Karpas-422 (cell line): ENCODE data around the gene TMEM231. TPM values are rescaled to one million over a fixed set of nuclear protein-coding genes. Genes with fewer than 3 reads are reported as not detected.
A peak's percentile ranks its signal among the peaks of the same experiment; 100 is the strongest.
"Not testable (repeated sequence)": the region's sequence is repeated elsewhere in the genome, so short reads cannot be mapped to it uniquely, and the experiment has no call there.

ENCODE experiments used
- DNase-seq: peaks from one replicate; pipeline ENCODE4 v3.0.0-alpha.2; 2015
- H2AFZ ChIP-seq: fragments of 200-600 bp; sonication (generic); 2 replicates; pipeline ENCODE4 v1.6.1; 2014; ENCODE audit warnings: antibody characterized with exemption, low read length, mixed read lengths
- H3K27ac ChIP-seq: fragments of 200-600 bp; sonication (generic); 2 replicates; pipeline ENCODE4 v1.5.1; 2014; ENCODE audit warnings: mild to moderate bottlenecking, low read length, moderate library complexity
- H3K27me3 ChIP-seq: fragments of 200-600 bp; sonication (generic); 2 replicates; pipeline ENCODE4 v1.6.1; 2014; ENCODE audit warnings: low read length, mixed read lengths
- H3K36me3 ChIP-seq: fragments of 200-600 bp; sonication (generic); 2 replicates; pipeline ENCODE4 v1.6.1; 2014; ENCODE audit warnings: low read length, mixed read lengths; ENCODE audit not compliant: insufficient read depth
- H3K4me1 ChIP-seq: fragments of 200-600 bp; sonication (generic); 2 replicates; pipeline ENCODE4 v1.6.1; 2014; ENCODE audit warnings: mild to moderate bottlenecking, low read length, mixed read lengths
- H3K4me2 ChIP-seq: fragments of 200-600 bp; sonication (generic); 2 replicates; pipeline ENCODE4 v1.6.1; 2014; ENCODE audit warnings: low read length, low read depth, mild to moderate bottlenecking; ENCODE audit not compliant: poor library complexity, severe bottlenecking
- H3K4me3 ChIP-seq: fragments of 200-600 bp; sonication (generic); 2 replicates; pipeline ENCODE4 v1.5.1; 2014; ENCODE audit warnings: mild to moderate bottlenecking, antibody characterized with exemption, low read length, mixed read lengths
- H3K79me2 ChIP-seq: fragments of 200-600 bp; sonication (generic); 2 replicates; pipeline ENCODE4 v1.6.1; 2014; ENCODE audit warnings: mild to moderate bottlenecking, low read length, mixed read lengths
- H3K9ac ChIP-seq: fragments of 200-600 bp; sonication (generic); 2 replicates; pipeline ENCODE4 v1.6.0; 2014; ENCODE audit warnings: low read length
- H3K9me2 ChIP-seq: fragments of 200-600 bp; sonication (generic), shearing (Covaris generic); replicated peaks from 2 replicates; pipeline ENCODE4 v1.6.0; 2014; ENCODE audit warnings: mild to moderate bottlenecking, low read length, moderate library complexity; ENCODE audit not compliant: insufficient read depth
- H3K9me3 ChIP-seq: fragments of 300-700, 200-600 bp; sonication (generic); 2 replicates; pipeline ENCODE4 v1.6.1; 2014; ENCODE audit warnings: low read length, mixed read lengths
- H4K20me1 ChIP-seq: fragments of 200-600 bp; sonication (generic); 2 replicates; pipeline ENCODE4 v1.6.1; 2014; ENCODE audit warnings: mild to moderate bottlenecking, antibody characterized with exemption, low read length, low read depth; ENCODE audit not compliant: insufficient read depth
- total RNA-seq: library from RNA; depleted of rRNA; stranded (reverse); fragments of >200 nt; shearing (Covaris generic); gene quantifications from 2 replicates; pipeline ENCODE4 v1.2.3, GENCODE V29; 2014; ENCODE audit warnings: low replicate concordance; rRNA removed

Gene TMEM231
- total RNA-seq, result 15.7 and 31.2 TPM in 2 replicates

- DNase-seq, result peak; percentile 98
- Histone ChIP-seq H4K20me1 (no peaks in the 10 kb centered on the region), H3K27ac (peak within 1 kb of the TSS; percentile 79), H3K4me2 (peak within 1 kb of the TSS; percentile 94), H3K4me3 (peak within 1 kb of the TSS; percentile 88), H3K9me2 (no peaks in the 10 kb centered on the region), H3K9ac (peak within 1 kb of the TSS; percentile 92), H3K79me2 (peaks cover 33% of the 10 kb centered on the region), H3K9me3 (no peaks in the 10 kb centered on the region), H3K27me3 (no peaks in the 10 kb centered on the region), H2AFZ (peak within 1 kb of the TSS; percentile 23; the same call in 1 of the 2 replicates), H3K36me3 (no peaks in the 10 kb centered on the region), H3K4me1 (peaks cover 39% of the 10 kb centered on the region)
These were observed at the start of gene TMEM231 for GRCh38 chr16:75555707-75556430. Gene TMEM231, minus strand, starts transcription at chr16:75556252. Its CDS starts 43 bp downstream, at chr16:75556209.

- no peaks in the 10 kb centered on the region for H3K4me1 ChIP-seq
- no peak for DNase-seq
- no peak overlapping the region for H3K4me2 ChIP-seq
- H3K36me3 ChIP-seq, result peaks cover 64% of the 10 kb centered on the region
- H3K79me2 ChIP-seq, result 0 out of 2 replicates have a peak, but pooled peaks cover 5% of the 10 kb centered on the region
- H3K4me3 ChIP-seq, result no peak overlapping the region
- no peak overlapping the region for H3K27ac ChIP-seq
- H3K9me3 ChIP-seq, result no peaks in the 10 kb centered on the region
- no peaks in the 10 kb centered on the region for H4K20me1 ChIP-seq
- no peaks in the 10 kb centered on the region for H3K9me2 ChIP-seq
- no peak overlapping the region for H3K9ac ChIP-seq
- H2AFZ ChIP-seq, result no peak overlapping the region
- H3K27me3 ChIP-seq, result no peaks in the 10 kb centered on the region
These were observed 47.2 kb upstream of the TMEM231 start for GRCh38 chr16:75603241-75603640.

GRCh38 chr16:75599452-75600277 is 43.6 kb upstream of the TMEM231 start:
- Histone ChIP-seq H3K4me3 (no peak overlapping the region), H3K9me3 (no peaks in the 10 kb centered on the region), H3K4me1 (peaks cover 5% of the 10 kb centered on the region; the same call in 1 of the 2 replicates), H3K9me2 (no peaks in the 10 kb centered on the region), H3K9ac (no peak overlapping the region), H3K27ac (no peak overlapping the region), H4K20me1 (no peaks in the 10 kb centered on the region), H3K4me2 (no peak overlapping the region), H2AFZ (no peak overlapping the region), H3K27me3 (no peaks in the 10 kb centered on the region), H3K79me2 (no peaks in the 10 kb centered on the region), H3K36me3 (peaks cover 46% of the 10 kb centered on the region)
- DNase-seq, result no peak

- H3K9me2 ChIP-seq, result no peaks in the 10 kb centered on the region
- 0 out of 2 replicates have a peak overlapping the region, but pooled peaks have one; percentile 21 for H3K27ac ChIP-seq
- H3K4me1 ChIP-seq, result peaks cover 7% of the 10 kb centered on the region; the same call in 1 of the 2 replicates
- H3K4me2 ChIP-seq, result no peak overlapping the region
- H3K36me3 ChIP-seq, result peaks cover 5% of the 10 kb centered on the region
- no peaks in the 10 kb centered on the region for H4K20me1 ChIP-seq
- no peak overlapping the region for H2AFZ ChIP-seq
- no peaks in the 10 kb centered on the region for H3K79me2 ChIP-seq
- H3K4me3 ChIP-seq, result no peak overlapping the region
- no peak for DNase-seq
- no peak overlapping the region for H3K9ac ChIP-seq
- no peaks in the 10 kb centered on the region for H3K27me3 ChIP-seq
- H3K9me3 ChIP-seq, result no peaks in the 10 kb centered on the region
These were observed 38.1 kb upstream of the TMEM231 start for GRCh38 chr16:75593825-75594820.

- peaks cover 7% of the 10 kb centered on the region; the same call in 1 of the 2 replicates for H3K4me1 ChIP-seq
- no peak for DNase-seq
- no peaks in the 10 kb centered on the region for H4K20me1 ChIP-seq
These were observed 37.3 kb upstream of the TMEM231 start for GRCh38 chr16:75593308-75593707.

GRCh38 chr16:75591927-75592326 is 35.9 kb upstream of the TMEM231 start:
- H3K4me1 ChIP-seq, H3K79me2 ChIP-seq, H3K4me2 ChIP-seq, H4K20me1 ChIP-seq, H2AFZ ChIP-seq, H3K36me3 ChIP-seq, H3K9me2 ChIP-seq, H3K9me3 ChIP-seq, H3K27me3 ChIP-seq, DNase-seq, H3K27ac ChIP-seq, H3K9ac ChIP-seq, H3K4me3 ChIP-seq: not testable (repeated sequence)

More at GRCh38 chr16:75593308-75593707, 37.3 kb upstream of the TMEM231 start:
- Histone ChIP-seq H3K79me2 (no peaks in the 10 kb centered on the region), H2AFZ (no peak overlapping the region), H3K4me3 (no peak overlapping the region), H3K9ac (no peak overlapping the region), H3K27me3 (no peaks in the 10 kb centered on the region), H3K9me2 (no peaks in the 10 kb centered on the region), H3K9me3 (no peaks in the 10 kb centered on the region), H3K27ac (no peak overlapping the region), H3K36me3 (peaks cover 3% of the 10 kb centered on the region), H3K4me2 (no peak overlapping the region)

GRCh38 chr16:75590920-75591843 is 35.1 kb upstream of the TMEM231 start:
- Histone ChIP-seq H3K79me2 (no peaks in the 10 kb centered on the region), H3K4me1 (peaks cover 7% of the 10 kb centered on the region; the same call in 1 of the 2 replicates), H3K9me3 (no peaks in the 10 kb centered on the region), H3K9ac (no peak overlapping the region), H3K4me2 (no peak overlapping the region), H3K27ac (no peak overlapping the region), H2AFZ (no peak overlapping the region), H3K36me3 (no peaks in the 10 kb centered on the region), H4K20me1 (no peaks in the 10 kb centered on the region), H3K27me3 (no peaks in the 10 kb centered on the region), H3K4me3 (no peak overlapping the region), H3K9me2 (no peaks in the 10 kb centered on the region)
- no peak for DNase-seq
